ENCODE measurements around the gene SSUH2. TPM values are rescaled to one million over a fixed set of nuclear protein-coding genes. Genes with fewer than 3 reads are reported as not detected.

SSUH2 gene
- total and polyA plus RNA-seq, 12 donors: 0.78 to 6.1 (median 1.7) TPM

- ATAC-seq (peak; percentile 42 to 91 (median 73)), DNase-seq (no peak)
- Histone ChIP-seq H3K27me3 (no peaks in the 10 kb centered on the region), H3K27ac (peak overlapping the region in 7 of 10 donors; percentile 27 to 74 (median 49)), H3K4me1 (peaks cover 0 to 46% (median 14%) of the 10 kb centered on the region in 9 donors), H3K36me3 (no peaks in the 10 kb centered on the region), H3K9me3 (no peaks in the 10 kb centered on the region), H3K4me3 (no peak overlapping the region)
- intact Hi-C loops (cut with DNase I): no loop called here
- whole genome bisulfite sequencing, 2 donors: 59 to 72% methylated on average over 9 of the region's 9 CpGs
- no peak for TF ChIP-seq CTCF (IDR thresholded peaks at IDR 0.05)
These were observed 51.4 kb downstream of the SSUH2 start for GRCh38 chr3:8593021-8593827.

- Histone ChIP-seq H3K36me3 (no peaks in the 10 kb centered on the region), H3K4me1 (peaks cover 0 to 21% (median 8%) of the 10 kb centered on the region in 9 donors), H3K27me3 (no peaks in the 10 kb centered on the region), H3K4me3 (no peak overlapping the region), H3K27ac (no peak overlapping the region), H3K9me3 (peaks cover 0 to 5% (median 0%) of the 10 kb centered on the region in 11 donors)
- WGBS, 2 donors: 76 to 87% methylated on average over 6 of the region's 6 CpGs
- no peak for ATAC-seq
- no peak for TF ChIP-seq CTCF (IDR thresholded peaks at IDR 0.05)
- intact Hi-C loops (cut with DNase I): no loop called here
- DNase-seq: no peak
These were observed 54.6 kb downstream of the SSUH2 start for GRCh38 chr3:8589880-8590556.

DNA sequence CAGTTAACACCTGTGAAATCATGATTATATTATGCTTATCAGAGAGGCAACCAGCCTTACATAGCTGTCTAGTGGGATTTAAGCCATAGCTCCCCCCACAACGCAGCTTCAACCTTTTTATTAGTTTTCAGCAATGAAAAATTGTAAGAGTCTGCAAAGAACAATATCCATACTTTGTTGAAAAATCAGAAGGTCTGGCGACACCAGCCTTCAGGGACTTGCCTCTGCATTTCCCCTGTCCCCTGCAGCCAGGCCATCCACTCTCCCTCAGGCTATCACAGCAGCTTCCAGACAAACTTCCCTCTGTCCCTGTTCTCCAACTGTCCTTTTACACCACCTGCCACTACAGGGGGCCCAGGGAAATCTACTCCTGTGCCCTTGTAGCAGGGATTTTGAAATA, 59.9 kb downstream of the SSUH2 start:
- DNase-seq (no peak), ATAC-seq (no peak)
- no peaks in the 10 kb centered on the region for H3K36me3 ChIP-seq
- no peaks in the 10 kb centered on the region for H3K27me3 ChIP-seq
- no peak overlapping the region for H3K27ac ChIP-seq
- intact Hi-C loops (cut with DNase I): loop anchor here in 1 of 10 donors (5.0 kb wide), 1 partner anchor 1372 kb away; no protein-coding TSS in a partner anchor
- TF ChIP-seq CTCF (IDR thresholded peaks at IDR 0.05): no peak
- H3K9me3 ChIP-seq: peaks cover 0 to 5% (median 0%) of the 10 kb centered on the region in 11 donors
- H3K4me3 ChIP-seq: no peak overlapping the region
- 94 to 98% methylated on average over 2 of the region's 2 CpGs for WGBS, 2 donors
- no peaks in the 10 kb centered on the region for H3K4me1 ChIP-seq

DNA sequence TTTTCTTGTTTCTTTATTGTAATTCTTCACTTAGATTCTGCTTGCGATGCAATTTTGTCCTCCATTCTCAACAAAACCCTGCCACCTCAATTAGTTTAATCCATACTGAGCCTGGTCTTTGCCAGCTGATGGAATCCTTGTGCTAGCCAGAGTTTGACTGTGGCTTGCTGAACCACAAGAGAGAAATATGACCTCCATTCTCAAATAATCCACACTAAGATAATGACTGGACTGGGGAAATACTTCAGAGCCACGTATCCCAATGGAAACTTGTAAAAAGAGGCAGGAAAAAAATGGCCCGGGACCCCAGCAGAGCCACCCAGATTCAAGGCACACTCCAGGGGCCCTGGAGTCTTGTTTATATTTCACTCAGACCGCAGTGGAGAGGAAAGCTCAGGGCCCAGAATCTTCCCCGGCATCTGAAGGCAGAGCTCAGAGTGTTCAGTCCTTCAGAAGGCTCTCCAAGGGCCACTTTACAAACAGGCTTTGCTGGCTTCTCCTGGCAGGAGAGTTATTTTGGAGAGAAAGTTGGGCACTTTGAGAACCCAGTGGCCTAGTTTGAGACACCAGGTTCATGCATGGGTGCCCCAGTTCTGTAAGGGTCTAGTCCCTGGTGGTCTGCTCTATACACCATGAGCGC, 62.7 kb downstream of the SSUH2 start:
- DNase-seq (no peak), ATAC-seq (no peak)
- no peak overlapping the region for H3K4me3 ChIP-seq
- TF ChIP-seq CTCF (IDR thresholded peaks at IDR 0.05): no peak
- H3K36me3 ChIP-seq: peaks cover 0 to under 1% (median 0%) of the 10 kb centered on the region in 9 donors
- H3K4me1 ChIP-seq: peaks cover 0 to 20% (median 8%) of the 10 kb centered on the region in 9 donors
- WGBS, 2 donors: 94 to 95% methylated on average over 6 of the region's 6 CpGs
- no peaks in the 10 kb centered on the region for H3K27me3 ChIP-seq
- H3K27ac ChIP-seq: no peak overlapping the region
- H3K9me3 ChIP-seq: peaks cover 0 to 13% (median 0%) of the 10 kb centered on the region in 11 donors
- intact Hi-C loops (cut with DNase I): loop anchor here in 1 of 10 donors (5.0 kb wide), 1 partner anchor 1370 kb away; no protein-coding TSS in a partner anchor

All from heart right ventricle (tissue), 16 donors.